ENCODE results near the gene NBEA.
"Not testable (repeated sequence)": the region's sequence is repeated elsewhere in the genome, so short reads cannot be mapped to it uniquely, and the experiment has no call there.

The NBEA gene

GRCh38 chr13:35092251-35092650 is 150.2 kb downstream of the NBEA start:
- no peak overlapping the region for H3K18ac ChIP-seq (ENCODE audit: low read depth in 1 of 2, low read length in 2 of 2)
- H3K9ac ChIP-seq (ENCODE audit: low read length): no peak overlapping the region
- H2BK120ac ChIP-seq (ENCODE audit: low read depth, low read length): no peak overlapping the region
- H2BK15ac ChIP-seq (ENCODE audit: low read depth, poor library complexity, severe bottlenecking): no peak overlapping the region
- no peaks in the 10 kb centered on the region for H3K27me3 ChIP-seq (ENCODE audit: control insufficient read depth in 1 of 2, insufficient read depth in 1 of 2, low read length in 2 of 2)
- no peaks in the 10 kb centered on the region for H3K36me3 ChIP-seq (ENCODE audit: control insufficient read depth in 1 of 2, insufficient read depth in 2 of 2, low read depth in 1 of 2, low read length in 2 of 2)
- peaks cover 10% of the 10 kb centered on the region for H3K9me3 ChIP-seq (ENCODE audit: control insufficient read depth, low read length)
- H2BK12ac ChIP-seq (ENCODE audit: low read length in 2 of 2): no peak overlapping the region
- no peak overlapping the region for H2AFZ ChIP-seq (ENCODE audit: low read depth, low read length)
- H2AK5ac ChIP-seq (ENCODE audit: low read length, severe bottlenecking): no peak overlapping the region
- 99% methylated on average over 4 of the region's 4 CpGs for WGBS
- no peak overlapping the region for H3K27ac ChIP-seq (ENCODE audit: low read length, poor library complexity, severe bottlenecking)
- no peak overlapping the region for H3K23ac ChIP-seq (ENCODE audit: low read length in 2 of 2)
- peaks cover 1% of the 10 kb centered on the region for H3K79me1 ChIP-seq (replicated peaks; ENCODE audit: low read length, poor library complexity, severe bottlenecking)
- no peak overlapping the region for H3K4me3 ChIP-seq (ENCODE audit: insufficient read depth in 1 of 2, low read depth in 1 of 2, low read length in 2 of 2)
- no peak overlapping the region for H3K4ac ChIP-seq (ENCODE audit: low read depth in 1 of 2, low read length in 2 of 2)
- no peak overlapping the region for H4K8ac ChIP-seq (ENCODE audit: low read length)
- no peak overlapping the region for H3K14ac ChIP-seq (ENCODE audit: low read length in 2 of 2)
- DNase-seq: no peak
- no peaks in the 10 kb centered on the region for H3K4me1 ChIP-seq (ENCODE audit: control insufficient read depth, insufficient read depth, low read depth, low read length)
- no peak overlapping the region for H2BK5ac ChIP-seq (ENCODE audit: low read depth, low read length, poor library complexity, severe bottlenecking)
- H4K91ac ChIP-seq (ENCODE audit: low read length): no peak overlapping the region
- no peak overlapping the region for H3K4me2 ChIP-seq (ENCODE audit: low read length, poor library complexity, severe bottlenecking)

GRCh38 chr13:35092751-35093150 is 150.7 kb downstream of the NBEA start:
- Histone ChIP-seq H2BK120ac (ENCODE audit: low read depth, low read length) (no peak overlapping the region), H2AFZ (ENCODE audit: low read depth, low read length) (no peak overlapping the region), H3K9ac (ENCODE audit: low read length) (no peak overlapping the region), H3K4ac (ENCODE audit: low read depth in 1 of 2, low read length in 2 of 2) (no peak overlapping the region), H3K14ac (ENCODE audit: low read length in 2 of 2) (no peak overlapping the region), H4K8ac (ENCODE audit: low read length) (no peak overlapping the region), H3K27me3 (ENCODE audit: control insufficient read depth in 1 of 2, insufficient read depth in 1 of 2, low read length in 2 of 2) (no peaks in the 10 kb centered on the region), H3K36me3 (ENCODE audit: control insufficient read depth in 1 of 2, insufficient read depth in 2 of 2, low read depth in 1 of 2, low read length in 2 of 2) (no peaks in the 10 kb centered on the region), H2BK15ac (ENCODE audit: low read depth, poor library complexity, severe bottlenecking) (no peak overlapping the region), H3K9me3 (ENCODE audit: control insufficient read depth, low read length) (peaks cover 8% of the 10 kb centered on the region), H2AK5ac (ENCODE audit: low read length, severe bottlenecking) (no peak overlapping the region), H3K79me1 (replicated peaks; ENCODE audit: low read length, poor library complexity, severe bottlenecking) (peaks cover 1% of the 10 kb centered on the region), H2BK12ac (ENCODE audit: low read length in 2 of 2) (no peak overlapping the region), H3K4me2 (ENCODE audit: low read length, poor library complexity, severe bottlenecking) (no peak overlapping the region), H3K27ac (ENCODE audit: low read length, poor library complexity, severe bottlenecking) (no peak overlapping the region), H3K4me3 (ENCODE audit: insufficient read depth in 1 of 2, low read depth in 1 of 2, low read length in 2 of 2) (no peak overlapping the region), H3K4me1 (ENCODE audit: control insufficient read depth, insufficient read depth, low read depth, low read length) (no peaks in the 10 kb centered on the region), H3K23ac (ENCODE audit: low read length in 2 of 2) (no peak overlapping the region), H3K18ac (ENCODE audit: low read depth in 1 of 2, low read length in 2 of 2) (no peak overlapping the region), H4K91ac (ENCODE audit: low read length) (no peak overlapping the region), H2BK5ac (ENCODE audit: low read depth, low read length, poor library complexity, severe bottlenecking) (no peak overlapping the region)
- 89% methylated on average over 1 of the region's 2 CpGs for WGBS
- DNase-seq: no peak

GRCh38 chr13:35093356-35093755 is 151.3 kb downstream of the NBEA start:
- H3K79me1 ChIP-seq (replicated peaks; ENCODE audit: low read length, poor library complexity, severe bottlenecking): peaks cover 1% of the 10 kb centered on the region
- H3K36me3 ChIP-seq (ENCODE audit: control insufficient read depth in 1 of 2, insufficient read depth in 2 of 2, low read depth in 1 of 2, low read length in 2 of 2): no peaks in the 10 kb centered on the region
- H2AFZ ChIP-seq (ENCODE audit: low read depth, low read length): no peak overlapping the region
- no peak overlapping the region for H2BK15ac ChIP-seq (ENCODE audit: low read depth, poor library complexity, severe bottlenecking)
- H3K23ac ChIP-seq (ENCODE audit: low read length in 2 of 2): no peak overlapping the region
- 100% methylated on average over 1 of the region's 1 CpG for WGBS
- no peak overlapping the region for H3K4me3 ChIP-seq (ENCODE audit: insufficient read depth in 1 of 2, low read depth in 1 of 2, low read length in 2 of 2)
- H4K8ac ChIP-seq (ENCODE audit: low read length): no peak overlapping the region
- H2AK5ac ChIP-seq (ENCODE audit: low read length, severe bottlenecking): no peak overlapping the region
- H3K4ac ChIP-seq (ENCODE audit: low read depth in 1 of 2, low read length in 2 of 2): no peak overlapping the region
- no peak overlapping the region for H2BK5ac ChIP-seq (ENCODE audit: low read depth, low read length, poor library complexity, severe bottlenecking)
- no peak overlapping the region for H3K14ac ChIP-seq (ENCODE audit: low read length in 2 of 2)
- H4K91ac ChIP-seq (ENCODE audit: low read length): no peak overlapping the region
- H3K4me2 ChIP-seq (ENCODE audit: low read length, poor library complexity, severe bottlenecking): no peak overlapping the region
- DNase-seq: no peak
- no peak overlapping the region for H2BK120ac ChIP-seq (ENCODE audit: low read depth, low read length)
- H3K9ac ChIP-seq (ENCODE audit: low read length): no peak overlapping the region
- no peaks in the 10 kb centered on the region for H3K4me1 ChIP-seq (ENCODE audit: control insufficient read depth, insufficient read depth, low read depth, low read length)
- H3K27me3 ChIP-seq (ENCODE audit: control insufficient read depth in 1 of 2, insufficient read depth in 1 of 2, low read length in 2 of 2): no peaks in the 10 kb centered on the region
- peaks cover 2% of the 10 kb centered on the region for H3K9me3 ChIP-seq (ENCODE audit: control insufficient read depth, low read length)
- H2BK12ac ChIP-seq (ENCODE audit: low read length in 2 of 2): no peak overlapping the region
- no peak overlapping the region for H3K18ac ChIP-seq (ENCODE audit: low read depth in 1 of 2, low read length in 2 of 2)
- no peak overlapping the region for H3K27ac ChIP-seq (ENCODE audit: low read length, poor library complexity, severe bottlenecking)

- H3K36me3 ChIP-seq (ENCODE audit: control insufficient read depth in 1 of 2, insufficient read depth in 2 of 2, low read depth in 1 of 2, low read length in 2 of 2); H2AK5ac ChIP-seq (ENCODE audit: low read length, severe bottlenecking); H4K91ac ChIP-seq (ENCODE audit: low read length); H4K8ac ChIP-seq (ENCODE audit: low read length); H3K4me3 ChIP-seq (ENCODE audit: insufficient read depth in 1 of 2, low read depth in 1 of 2, low read length in 2 of 2); H2BK5ac ChIP-seq (ENCODE audit: low read depth, low read length, poor library complexity, severe bottlenecking); H3K14ac ChIP-seq (ENCODE audit: low read length in 2 of 2); H3K27me3 ChIP-seq (ENCODE audit: control insufficient read depth in 1 of 2, insufficient read depth in 1 of 2, low read length in 2 of 2); DNase-seq; H3K4ac ChIP-seq (ENCODE audit: low read depth in 1 of 2, low read length in 2 of 2); H3K9ac ChIP-seq (ENCODE audit: low read length); H3K27ac ChIP-seq (ENCODE audit: low read length, poor library complexity, severe bottlenecking); H2BK120ac ChIP-seq (ENCODE audit: low read depth, low read length); H3K18ac ChIP-seq (ENCODE audit: low read depth in 1 of 2, low read length in 2 of 2); H3K23ac ChIP-seq (ENCODE audit: low read length in 2 of 2); H3K9me3 ChIP-seq (ENCODE audit: control insufficient read depth, low read length); H3K4me1 ChIP-seq (ENCODE audit: control insufficient read depth, insufficient read depth, low read depth, low read length); H2BK12ac ChIP-seq (ENCODE audit: low read length in 2 of 2); H2BK15ac ChIP-seq (ENCODE audit: low read depth, poor library complexity, severe bottlenecking); H2AFZ ChIP-seq (ENCODE audit: low read depth, low read length); H3K79me1 ChIP-seq (replicated peaks; ENCODE audit: low read length, poor library complexity, severe bottlenecking); H3K4me2 ChIP-seq (ENCODE audit: low read length, poor library complexity, severe bottlenecking): not testable (repeated sequence)
Measured at GRCh38 chr13:35106771-35107170, 164.7 kb downstream of the NBEA start.

Data from mesenchymal stem cell (in vitro differentiated cells and primary cell).